Cardiac muscle cell (in vitro differentiated cells and primary cell): ENCODE results near the gene TRUB1. TPM values are rescaled to one million over a fixed set of nuclear protein-coding genes. Genes with fewer than 3 reads are reported as not detected.
"Not testable (repeated sequence)": the region's sequence is repeated elsewhere in the genome, so short reads cannot be mapped to it uniquely, and the experiment has no call there.

Source experiments
- DNase-seq, 2 donors: peaks; one replicate each; pipeline versions ENCODE4 v3.0.0 to v3.0.0-alpha.2; 2010 to 2017; ENCODE audit warnings: low read depth in 1 of 2, low spot score in 1 of 2
- H3K27ac ChIP-seq: fragments of 200-600 bp; sonication (generic); 2 replicates; pipeline ENCODE4 v1.5.1; 2016
- H3K27me3 ChIP-seq: fragments of 200-600 bp; sonication (generic); 2 replicates; pipeline ENCODE4 v1.6.0; 2016; ENCODE audit warnings: control low read depth
- H3K36me3 ChIP-seq: fragments of 200-600 bp; sonication (generic); 2 replicates; pipeline ENCODE4 v1.5.1; 2016; ENCODE audit warnings: control low read depth
- H3K4me1 ChIP-seq: fragments of 200-600 bp; sonication (generic); 2 replicates; pipeline ENCODE4 v1.8.1; 2017; ENCODE audit warnings: low read depth, mild to moderate bottlenecking, mixed run types
- H3K4me3 ChIP-seq: fragments of 200-600 bp; sonication (generic); 2 replicates; pipeline ENCODE4 v1.5.1; 2016; ENCODE audit warnings: mild to moderate bottlenecking
- H3K9me3 ChIP-seq: fragments of 200-600 bp; sonication (generic); 2 replicates; pipeline ENCODE4 v1.5.1; 2017; ENCODE audit warnings: low read depth, mild to moderate bottlenecking, control low read depth
- polyA plus RNA-seq: library from polyadenylated mRNA; unstranded; fragments of >200 nt; fragmentation: Nextera tagmentation; extraction: Ambion mirVana; gene quantifications from 2 replicates; pipeline ENCODE4 v1.2.1, GENCODE V29; 2016
- total RNA-seq: library from RNA; depleted of rRNA; stranded (reverse); fragments of >200 nt; gene quantifications from 2 replicates; pipeline ENCODE4 v1.2.3, GENCODE V29; 2016
- TF ChIP-seq, protein P1 (sequence below): IDR thresholded peaks from 2 replicates; pipeline ENCODE4 v1.5.1; 2012; ENCODE audit warnings: low read depth, mild to moderate bottlenecking, low read length

The TRUB1 gene
- total and polyA plus RNA-seq, 2 experiments from 2014 or later: 8.4 to 18.3 TPM

DNA sequence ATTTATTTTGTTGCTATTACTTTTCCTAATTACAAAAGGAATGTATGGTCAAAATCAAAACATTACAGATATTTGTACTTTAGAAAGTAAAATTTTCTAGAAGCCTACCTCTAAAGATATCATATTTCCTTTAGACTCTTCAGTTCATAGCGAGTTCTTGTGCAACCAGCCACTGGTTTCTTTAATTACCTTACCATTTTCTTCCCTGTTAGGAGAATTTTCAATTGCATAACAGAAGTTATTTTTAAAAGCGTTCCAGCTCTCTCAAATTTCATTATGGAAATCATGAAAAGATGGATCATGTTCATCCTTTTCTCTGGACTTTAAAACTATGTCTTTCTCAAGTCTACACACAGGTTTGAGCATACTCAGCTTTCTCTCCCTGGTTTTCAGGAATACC lies 5.0 kb upstream of the TRUB1 start:
- DNase-seq: no peak
- TF ChIP-seq, protein P1, sequence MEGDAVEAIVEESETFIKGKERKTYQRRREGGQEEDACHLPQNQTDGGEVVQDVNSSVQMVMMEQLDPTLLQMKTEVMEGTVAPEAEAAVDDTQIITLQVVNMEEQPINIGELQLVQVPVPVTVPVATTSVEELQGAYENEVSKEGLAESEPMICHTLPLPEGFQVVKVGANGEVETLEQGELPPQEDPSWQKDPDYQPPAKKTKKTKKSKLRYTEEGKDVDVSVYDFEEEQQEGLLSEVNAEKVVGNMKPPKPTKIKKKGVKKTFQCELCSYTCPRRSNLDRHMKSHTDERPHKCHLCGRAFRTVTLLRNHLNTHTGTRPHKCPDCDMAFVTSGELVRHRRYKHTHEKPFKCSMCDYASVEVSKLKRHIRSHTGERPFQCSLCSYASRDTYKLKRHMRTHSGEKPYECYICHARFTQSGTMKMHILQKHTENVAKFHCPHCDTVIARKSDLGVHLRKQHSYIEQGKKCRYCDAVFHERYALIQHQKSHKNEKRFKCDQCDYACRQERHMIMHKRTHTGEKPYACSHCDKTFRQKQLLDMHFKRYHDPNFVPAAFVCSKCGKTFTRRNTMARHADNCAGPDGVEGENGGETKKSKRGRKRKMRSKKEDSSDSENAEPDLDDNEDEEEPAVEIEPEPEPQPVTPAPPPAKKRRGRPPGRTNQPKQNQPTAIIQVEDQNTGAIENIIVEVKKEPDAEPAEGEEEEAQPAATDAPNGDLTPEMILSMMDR: no peak
- H3K4me3 ChIP-seq: no peak overlapping the region
- H3K36me3 ChIP-seq: no peaks in the 10 kb centered on the region
- H3K4me1 ChIP-seq: no peaks in the 10 kb centered on the region
- H3K9me3 ChIP-seq: no peaks in the 10 kb centered on the region
- H3K27ac ChIP-seq: no peak overlapping the region
- H3K27me3 ChIP-seq: no peaks in the 10 kb centered on the region

DNA sequence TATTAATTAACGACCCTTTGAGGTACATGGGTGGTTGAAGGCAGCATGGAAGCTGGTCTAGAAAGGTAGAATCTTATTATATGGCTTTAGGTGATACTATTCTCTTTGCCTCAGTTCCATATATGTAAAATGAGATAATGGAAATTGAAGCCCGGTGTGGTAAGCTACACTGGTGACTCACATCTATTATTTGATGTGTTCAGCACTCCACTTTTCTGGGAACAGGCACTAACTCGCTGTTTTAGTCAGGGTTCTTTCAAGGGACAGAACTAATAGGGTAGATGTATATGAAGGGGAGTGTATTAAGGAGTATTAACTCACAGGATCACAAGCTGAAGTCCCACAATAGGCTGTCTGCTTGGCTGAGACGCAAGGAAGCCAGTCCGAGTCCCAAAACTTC lies 4.4 kb upstream of the TRUB1 start:
- H3K9me3 ChIP-seq: no peaks in the 10 kb centered on the region
- H3K4me3 ChIP-seq: no peak overlapping the region
- H3K36me3 ChIP-seq: no peaks in the 10 kb centered on the region
- TF ChIP-seq, protein P1: no peak
- no peaks in the 10 kb centered on the region for H3K27me3 ChIP-seq
- DNase-seq: no peak
- H3K27ac ChIP-seq: no peak overlapping the region
- no peaks in the 10 kb centered on the region for H3K4me1 ChIP-seq

DNA sequence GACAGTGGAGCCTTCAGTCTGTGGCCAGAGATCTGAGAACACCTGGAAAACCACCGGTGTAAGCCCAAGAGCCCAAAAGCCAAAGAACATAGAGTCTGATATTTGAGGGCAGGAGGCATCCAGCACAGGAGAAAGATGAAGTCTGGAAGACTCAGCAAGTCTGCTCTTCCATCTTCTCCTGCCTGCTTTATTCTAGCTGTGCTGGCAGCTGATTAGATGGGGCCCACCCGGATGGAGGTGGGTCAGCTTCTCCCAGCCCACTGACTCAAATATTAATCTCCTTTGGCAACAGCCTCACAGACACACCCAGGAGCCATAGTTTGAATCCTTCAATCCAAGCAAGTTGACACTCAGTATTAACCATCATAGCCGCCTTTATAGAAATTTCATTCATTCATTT lies 4.0 kb upstream of the TRUB1 start:
- H3K27ac ChIP-seq, H3K27me3 ChIP-seq, H3K9me3 ChIP-seq, H3K4me1 ChIP-seq, H3K4me3 ChIP-seq, H3K36me3 ChIP-seq, DNase-seq: not testable (repeated sequence)

DNA sequence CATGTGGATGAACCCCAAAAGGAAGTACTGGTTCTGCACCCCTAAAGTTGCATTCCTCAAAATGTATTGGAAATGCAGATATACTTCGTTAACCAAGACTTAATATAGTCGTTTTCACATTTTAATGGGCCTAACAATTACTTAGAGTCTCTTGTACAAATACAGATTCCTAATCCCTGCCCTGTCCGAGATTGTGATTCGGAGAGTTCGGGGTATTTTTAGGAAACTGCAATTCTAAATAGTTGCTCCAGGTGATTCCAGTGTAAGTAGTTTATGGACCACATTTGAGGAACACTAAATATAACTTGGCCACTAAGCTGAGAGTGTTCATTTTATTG lies 830 bp downstream of the TRUB1 start:
- Histone ChIP-seq H3K9me3 (no peaks in the 10 kb centered on the region), H3K36me3 (peaks cover 13% of the 10 kb centered on the region), H3K4me1 (peaks cover 8% of the 10 kb centered on the region), H3K27me3 (no peaks in the 10 kb centered on the region), H3K4me3 (peak overlapping the region; percentile 84), H3K27ac (peak overlapping the region; percentile 83)
- DNase-seq: no peak
- TF ChIP-seq, protein P1: no peak

DNA sequence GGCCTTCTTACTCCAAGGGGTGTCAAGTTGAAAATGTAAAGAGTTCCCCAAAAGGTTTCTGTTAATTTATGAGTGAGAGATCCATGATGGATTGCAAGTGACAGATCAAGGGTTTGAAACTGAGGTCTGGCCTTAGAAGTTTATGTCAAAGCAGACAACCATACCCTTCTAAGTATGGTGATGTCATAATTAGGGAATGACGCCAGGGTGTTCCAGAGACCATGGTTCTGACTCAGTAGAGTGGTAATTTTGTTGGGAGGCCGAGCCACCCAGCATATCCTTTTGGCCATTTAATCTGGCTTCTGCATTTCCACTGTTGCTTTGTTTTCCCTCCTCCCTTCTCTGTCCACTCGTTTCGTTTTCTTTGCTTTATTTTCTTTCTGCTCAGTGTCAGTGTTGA lies 2.7 kb downstream of the TRUB1 start:
- DNase-seq: peak in 1 of 2 donors; percentile 34
- Histone ChIP-seq H3K4me3 (no peak overlapping the region), H3K4me1 (peaks cover 8% of the 10 kb centered on the region), H3K27ac (no peak overlapping the region), H3K36me3 (peaks cover 20% of the 10 kb centered on the region), H3K9me3 (no peaks in the 10 kb centered on the region), H3K27me3 (no peaks in the 10 kb centered on the region)
- TF ChIP-seq, protein P1: no peak

DNA sequence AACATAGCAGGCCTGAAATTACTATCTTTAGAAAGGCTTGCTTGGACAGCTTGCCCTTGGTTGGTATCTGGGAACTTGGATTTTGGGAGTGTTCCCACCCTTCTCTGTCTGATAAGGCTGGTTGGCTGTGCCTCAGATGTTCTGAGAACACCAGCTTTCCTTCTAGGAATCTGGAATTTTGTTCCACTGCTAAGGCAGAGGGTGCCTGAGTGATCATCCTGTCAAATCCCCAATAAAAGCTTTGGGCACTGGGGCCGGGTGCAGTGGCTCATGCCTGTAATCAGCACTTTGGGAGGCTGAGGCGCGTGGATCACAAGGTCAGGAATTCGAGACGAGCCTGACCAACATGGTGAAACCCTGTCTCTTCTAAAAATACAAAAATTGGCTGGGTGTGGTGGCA lies 5.0 kb downstream of the TRUB1 start:
- no peak overlapping the region for H3K27ac ChIP-seq
- H3K9me3 ChIP-seq: no peaks in the 10 kb centered on the region
- TF ChIP-seq, protein P1: no peak
- H3K36me3 ChIP-seq: peaks cover 22% of the 10 kb centered on the region
- no peak for DNase-seq
- no peaks in the 10 kb centered on the region for H3K27me3 ChIP-seq
- H3K4me3 ChIP-seq: no peak overlapping the region
- H3K4me1 ChIP-seq: peaks cover 15% of the 10 kb centered on the region
